Neural cell (in vitro differentiated cells): ENCODE measurements around the gene FBLN5.

Experiments used
- POLR2AphosphoS5 ChIP-seq: IDR thresholded peaks from 2 replicates; pipeline ENCODE4 v1.6.1; 2012
- RAD21 ChIP-seq: fragments of 450-650 bp; conservative IDR thresholded peaks from 2 replicates; pipeline ENCODE4 v1.6.1; 2014; ENCODE audit warnings: antibody characterized with exemption, mild to moderate bottlenecking, moderate library complexity
- TF ChIP-seq, protein P1 (sequence below): fragments of 450-650 bp; IDR thresholded peaks from 2 replicates; pipeline ENCODE4 v1.5.1; 2014; ENCODE audit warnings: antibody characterized with exemption, mild to moderate bottlenecking, moderate library complexity; ENCODE audit not compliant: poor library complexity, severe bottlenecking
- TF ChIP-seq, protein P2 (sequence below): IDR thresholded peaks from 2 replicates; pipeline ENCODE4 v1.6.1; 2012; ENCODE audit warnings: borderline replicate concordance

DNA sequence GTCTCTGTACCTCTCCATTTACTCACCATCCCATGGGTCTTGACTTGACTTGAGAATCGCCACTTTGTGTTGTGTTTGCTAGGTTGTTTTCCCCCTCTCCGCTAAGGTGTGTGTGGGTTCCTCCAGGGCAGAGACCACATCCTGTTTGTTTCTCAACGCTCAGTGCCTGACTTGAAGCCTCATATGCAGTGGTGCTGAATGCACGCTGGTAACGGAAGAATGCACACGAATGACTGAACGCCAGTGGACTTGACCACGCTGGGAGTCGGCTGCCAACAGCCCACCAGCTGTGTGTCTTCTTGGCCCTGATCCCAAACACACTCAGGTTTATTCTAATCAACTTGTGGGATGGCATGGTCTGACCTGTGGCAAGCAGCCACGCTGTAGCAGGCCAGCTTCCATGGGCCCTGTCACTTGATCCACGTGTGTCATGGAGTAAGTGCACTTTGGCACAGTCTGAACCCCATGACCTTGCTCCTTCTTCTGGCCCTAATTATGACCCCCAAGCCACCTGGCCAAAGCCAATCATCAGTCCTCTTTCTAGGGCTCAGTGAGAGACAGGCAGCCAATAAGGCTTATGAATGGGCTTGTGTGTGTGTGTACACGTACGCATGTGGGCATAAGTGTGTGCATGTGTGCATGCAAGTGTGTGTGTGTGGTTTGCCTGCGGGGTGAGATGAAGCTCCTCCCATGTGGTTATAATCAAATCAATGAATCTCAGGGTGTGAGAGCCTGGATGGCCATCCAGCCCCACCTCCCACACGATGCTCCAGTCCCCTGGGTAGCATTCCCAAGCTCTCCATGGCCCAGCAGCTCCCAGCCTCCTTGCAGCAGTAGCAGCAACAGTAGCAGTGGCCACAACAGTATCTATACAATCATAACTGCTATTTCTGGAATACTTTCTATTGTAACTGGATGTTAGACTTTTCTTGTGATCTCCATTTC is 73.8 kb downstream of the FBLN5 start:
- TF ChIP-seq, protein P1, sequence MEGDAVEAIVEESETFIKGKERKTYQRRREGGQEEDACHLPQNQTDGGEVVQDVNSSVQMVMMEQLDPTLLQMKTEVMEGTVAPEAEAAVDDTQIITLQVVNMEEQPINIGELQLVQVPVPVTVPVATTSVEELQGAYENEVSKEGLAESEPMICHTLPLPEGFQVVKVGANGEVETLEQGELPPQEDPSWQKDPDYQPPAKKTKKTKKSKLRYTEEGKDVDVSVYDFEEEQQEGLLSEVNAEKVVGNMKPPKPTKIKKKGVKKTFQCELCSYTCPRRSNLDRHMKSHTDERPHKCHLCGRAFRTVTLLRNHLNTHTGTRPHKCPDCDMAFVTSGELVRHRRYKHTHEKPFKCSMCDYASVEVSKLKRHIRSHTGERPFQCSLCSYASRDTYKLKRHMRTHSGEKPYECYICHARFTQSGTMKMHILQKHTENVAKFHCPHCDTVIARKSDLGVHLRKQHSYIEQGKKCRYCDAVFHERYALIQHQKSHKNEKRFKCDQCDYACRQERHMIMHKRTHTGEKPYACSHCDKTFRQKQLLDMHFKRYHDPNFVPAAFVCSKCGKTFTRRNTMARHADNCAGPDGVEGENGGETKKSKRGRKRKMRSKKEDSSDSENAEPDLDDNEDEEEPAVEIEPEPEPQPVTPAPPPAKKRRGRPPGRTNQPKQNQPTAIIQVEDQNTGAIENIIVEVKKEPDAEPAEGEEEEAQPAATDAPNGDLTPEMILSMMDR = no peak
- TF ChIP-seq POLR2AphosphoS5 = no peak
- TF ChIP-seq, protein P2, sequence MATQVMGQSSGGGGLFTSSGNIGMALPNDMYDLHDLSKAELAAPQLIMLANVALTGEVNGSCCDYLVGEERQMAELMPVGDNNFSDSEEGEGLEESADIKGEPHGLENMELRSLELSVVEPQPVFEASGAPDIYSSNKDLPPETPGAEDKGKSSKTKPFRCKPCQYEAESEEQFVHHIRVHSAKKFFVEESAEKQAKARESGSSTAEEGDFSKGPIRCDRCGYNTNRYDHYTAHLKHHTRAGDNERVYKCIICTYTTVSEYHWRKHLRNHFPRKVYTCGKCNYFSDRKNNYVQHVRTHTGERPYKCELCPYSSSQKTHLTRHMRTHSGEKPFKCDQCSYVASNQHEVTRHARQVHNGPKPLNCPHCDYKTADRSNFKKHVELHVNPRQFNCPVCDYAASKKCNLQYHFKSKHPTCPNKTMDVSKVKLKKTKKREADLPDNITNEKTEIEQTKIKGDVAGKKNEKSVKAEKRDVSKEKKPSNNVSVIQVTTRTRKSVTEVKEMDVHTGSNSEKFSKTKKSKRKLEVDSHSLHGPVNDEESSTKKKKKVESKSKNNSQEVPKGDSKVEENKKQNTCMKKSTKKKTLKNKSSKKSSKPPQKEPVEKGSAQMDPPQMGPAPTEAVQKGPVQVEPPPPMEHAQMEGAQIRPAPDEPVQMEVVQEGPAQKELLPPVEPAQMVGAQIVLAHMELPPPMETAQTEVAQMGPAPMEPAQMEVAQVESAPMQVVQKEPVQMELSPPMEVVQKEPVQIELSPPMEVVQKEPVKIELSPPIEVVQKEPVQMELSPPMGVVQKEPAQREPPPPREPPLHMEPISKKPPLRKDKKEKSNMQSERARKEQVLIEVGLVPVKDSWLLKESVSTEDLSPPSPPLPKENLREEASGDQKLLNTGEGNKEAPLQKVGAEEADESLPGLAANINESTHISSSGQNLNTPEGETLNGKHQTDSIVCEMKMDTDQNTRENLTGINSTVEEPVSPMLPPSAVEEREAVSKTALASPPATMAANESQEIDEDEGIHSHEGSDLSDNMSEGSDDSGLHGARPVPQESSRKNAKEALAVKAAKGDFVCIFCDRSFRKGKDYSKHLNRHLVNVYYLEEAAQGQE = no peak
- TF ChIP-seq RAD21 = no peak
